GM12873 (cell line): ENCODE measurements around the gene CCL20.

Source experiments
- TF ChIP-seq, protein P1 (sequence below): IDR thresholded peaks from 2 replicates; pipeline ENCODE4 v1.5.1; 2012; ENCODE audit warnings: low read depth, mild to moderate bottlenecking, moderate library complexity, low read length, control low read depth; ENCODE audit not compliant: insufficient read depth; ENCODE audit errors: missing control alignments

CCL20 gene

DNA sequence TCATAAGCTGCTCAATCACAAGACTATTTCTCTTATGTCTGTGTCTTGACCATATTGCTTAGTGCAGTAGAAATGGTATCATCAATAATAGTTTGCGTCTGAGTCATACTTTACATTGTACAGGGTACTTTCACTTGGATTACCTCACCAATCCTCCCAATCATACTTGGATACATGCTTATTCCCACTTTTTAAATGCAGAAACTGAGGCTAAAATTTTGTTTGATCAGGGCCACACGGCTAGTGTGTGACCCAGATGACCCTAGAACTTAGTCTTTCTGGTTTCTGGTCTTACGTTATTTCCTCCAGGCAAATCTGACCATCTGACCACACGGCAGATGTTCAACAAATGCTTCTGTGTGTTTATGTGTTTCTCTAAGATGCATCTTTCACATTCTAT, 23.8 kb upstream of the CCL20 start:
- TF ChIP-seq, protein P1, sequence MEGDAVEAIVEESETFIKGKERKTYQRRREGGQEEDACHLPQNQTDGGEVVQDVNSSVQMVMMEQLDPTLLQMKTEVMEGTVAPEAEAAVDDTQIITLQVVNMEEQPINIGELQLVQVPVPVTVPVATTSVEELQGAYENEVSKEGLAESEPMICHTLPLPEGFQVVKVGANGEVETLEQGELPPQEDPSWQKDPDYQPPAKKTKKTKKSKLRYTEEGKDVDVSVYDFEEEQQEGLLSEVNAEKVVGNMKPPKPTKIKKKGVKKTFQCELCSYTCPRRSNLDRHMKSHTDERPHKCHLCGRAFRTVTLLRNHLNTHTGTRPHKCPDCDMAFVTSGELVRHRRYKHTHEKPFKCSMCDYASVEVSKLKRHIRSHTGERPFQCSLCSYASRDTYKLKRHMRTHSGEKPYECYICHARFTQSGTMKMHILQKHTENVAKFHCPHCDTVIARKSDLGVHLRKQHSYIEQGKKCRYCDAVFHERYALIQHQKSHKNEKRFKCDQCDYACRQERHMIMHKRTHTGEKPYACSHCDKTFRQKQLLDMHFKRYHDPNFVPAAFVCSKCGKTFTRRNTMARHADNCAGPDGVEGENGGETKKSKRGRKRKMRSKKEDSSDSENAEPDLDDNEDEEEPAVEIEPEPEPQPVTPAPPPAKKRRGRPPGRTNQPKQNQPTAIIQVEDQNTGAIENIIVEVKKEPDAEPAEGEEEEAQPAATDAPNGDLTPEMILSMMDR = no peak

DNA sequence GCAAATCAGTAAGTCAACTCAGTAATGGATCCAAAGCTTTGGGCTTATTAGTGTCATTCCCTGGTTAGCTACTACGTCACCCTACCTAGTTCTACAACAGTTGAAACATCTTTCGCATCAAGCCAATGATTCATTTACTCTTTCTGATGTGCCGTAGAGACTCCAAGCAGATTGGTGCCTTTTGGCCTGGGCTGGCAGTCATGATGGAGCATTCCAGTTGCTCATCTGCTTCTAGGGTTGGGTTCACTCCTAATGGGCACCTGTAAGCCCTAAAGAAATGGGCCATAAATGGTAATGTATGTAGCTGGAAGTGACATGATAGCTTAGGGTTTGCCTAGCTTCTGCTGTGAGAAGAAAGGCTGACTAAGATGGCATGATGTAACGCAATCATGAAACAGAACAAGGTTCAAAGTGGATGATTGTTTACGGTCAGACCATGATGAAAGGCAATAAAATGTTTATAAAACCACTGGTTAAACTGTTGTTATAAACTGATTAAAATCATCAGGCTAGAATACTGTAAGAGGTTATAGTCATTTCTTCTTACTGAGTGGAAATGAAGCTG, 20.4 kb upstream of the CCL20 start:
- TF ChIP-seq, protein P1 = no peak

DNA sequence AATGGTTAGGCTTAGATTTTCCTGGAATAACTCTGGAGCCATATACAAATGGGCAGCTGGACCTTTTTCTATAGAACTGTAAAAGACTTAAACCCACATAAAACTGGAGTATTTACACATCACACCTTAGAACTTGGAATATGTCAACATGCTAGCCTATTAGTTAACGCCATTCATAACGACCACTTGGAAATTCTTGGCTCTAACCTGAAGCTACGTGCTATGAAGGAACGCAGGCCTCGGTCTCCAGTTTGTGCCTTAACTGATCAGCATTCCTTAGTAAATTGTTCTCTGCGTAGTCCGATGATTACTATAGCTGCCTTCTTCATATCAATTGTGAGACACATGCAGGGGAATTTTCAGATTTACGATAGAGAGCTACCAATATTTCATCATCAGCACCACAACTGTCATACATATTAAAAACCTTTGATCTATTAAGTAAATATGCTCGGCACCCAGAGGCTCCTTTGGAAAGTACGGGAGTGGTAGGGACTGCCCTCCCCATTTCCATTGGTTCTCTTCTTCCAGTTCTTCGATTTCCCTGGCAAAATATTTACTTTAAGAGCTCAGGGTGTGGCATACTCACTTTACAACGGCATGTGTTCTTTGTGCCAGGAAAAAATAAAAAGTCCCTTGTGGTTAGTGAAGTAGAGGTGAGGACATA, 17.5 kb upstream of the CCL20 start:
- TF ChIP-seq, protein P1 = no peak

DNA sequence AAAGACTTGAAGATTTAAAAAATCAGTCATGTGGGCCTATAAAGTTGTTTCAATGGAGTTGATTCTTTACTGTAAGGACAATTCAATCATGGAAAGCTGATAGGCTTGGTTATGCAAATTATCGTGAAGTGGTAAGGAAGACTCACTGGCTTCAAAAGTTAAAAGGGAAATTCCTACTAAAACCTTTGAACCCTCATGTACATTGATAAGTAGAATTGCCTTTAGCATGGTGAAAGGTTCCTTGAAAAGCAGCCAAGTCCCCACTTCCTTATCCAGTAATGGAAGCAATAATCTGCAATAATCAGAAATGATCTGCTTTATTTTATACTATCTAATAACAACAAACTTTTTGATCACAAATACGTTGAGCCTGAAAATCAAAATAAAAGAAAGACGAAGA, 14.4 kb upstream of the CCL20 start:
- TF ChIP-seq, protein P1 = no peak

DNA sequence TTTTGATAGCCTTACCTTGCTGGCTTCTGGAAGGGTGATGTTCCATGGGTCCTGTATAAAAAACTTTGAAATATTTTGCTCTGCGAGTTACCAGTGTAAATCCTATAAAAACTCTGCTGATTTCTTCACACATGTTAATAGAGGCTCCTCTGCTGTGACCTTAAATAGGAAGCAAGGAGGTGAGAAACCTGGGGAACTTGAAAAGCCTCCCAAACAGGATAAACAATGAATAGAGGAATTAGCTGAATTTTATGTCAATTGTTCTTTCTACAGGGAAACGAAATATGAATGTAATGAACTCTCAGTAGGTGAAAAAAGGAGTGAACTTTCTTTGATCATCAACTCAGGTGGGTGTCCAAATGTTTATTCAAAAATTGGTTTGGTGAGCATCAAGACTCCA, 10.8 kb upstream of the CCL20 start:
- TF ChIP-seq, protein P1 = no peak

DNA sequence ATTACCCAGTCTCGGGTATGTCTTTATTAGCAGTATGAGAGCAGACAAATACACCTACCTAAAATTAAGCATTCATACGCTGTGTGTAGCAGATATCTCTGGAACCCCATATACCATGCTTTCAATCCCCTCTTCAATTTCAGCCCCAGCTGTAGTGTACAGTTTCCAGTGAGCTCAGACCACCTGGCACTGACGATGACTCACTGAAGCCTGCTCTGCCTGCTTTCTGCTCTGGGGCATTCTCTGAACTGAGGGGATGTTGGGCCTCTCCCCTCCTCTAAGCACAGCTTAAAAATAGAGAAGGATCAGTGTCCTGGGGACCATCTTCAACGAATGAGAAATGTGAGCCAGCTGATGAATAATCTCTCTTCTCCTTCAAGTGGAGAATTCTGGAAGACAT, 8.7 kb upstream of the CCL20 start:
- TF ChIP-seq, protein P1 = no peak

DNA sequence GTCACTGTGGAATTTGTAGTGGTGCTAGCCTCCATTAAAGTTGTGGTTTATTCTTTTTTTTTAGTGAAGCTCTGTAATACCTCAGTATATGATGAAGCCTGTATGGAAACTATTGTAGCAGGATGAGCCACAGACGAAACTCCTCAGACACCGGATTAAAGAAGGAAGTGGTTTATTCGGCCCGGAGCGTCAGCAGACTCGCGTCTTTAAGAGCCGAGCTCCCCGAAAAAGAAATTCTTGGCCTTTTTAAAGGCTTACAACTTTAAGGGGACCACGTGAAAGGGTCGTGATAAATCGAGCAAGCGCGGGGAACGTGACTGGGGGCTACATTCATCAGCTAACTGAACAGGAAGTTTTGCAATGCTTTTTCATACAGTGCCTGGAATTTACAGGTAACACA, 8.1 kb upstream of the CCL20 start:
- TF ChIP-seq, protein P1 = no peak

DNA sequence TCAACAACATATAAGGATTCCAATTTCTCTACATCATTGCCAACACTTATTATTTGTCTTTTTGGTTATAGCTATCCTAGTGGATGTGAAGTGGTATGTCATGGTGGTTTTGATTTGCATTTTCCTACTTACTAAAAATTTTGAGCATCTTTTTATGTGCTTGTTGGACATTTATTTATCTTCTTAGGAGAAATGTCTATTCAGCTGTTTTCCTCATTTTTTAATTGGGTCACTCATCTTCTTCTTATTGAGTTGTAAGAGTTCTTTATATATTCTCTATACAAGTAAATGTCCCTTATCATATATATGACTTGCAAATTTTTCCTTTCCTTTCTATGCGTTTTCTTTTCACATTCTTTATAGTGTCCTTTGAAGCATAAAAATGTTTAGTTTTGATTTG, 4.7 kb upstream of the CCL20 start:
- TF ChIP-seq, protein P1 = no peak
